Gastrocnemius medialis (tissue), 4 donors: ENCODE results near the gene CENPP. TPM values are rescaled to one million over a fixed set of nuclear protein-coding genes. Genes with fewer than 3 reads are reported as not detected.

Source experiments
- ATAC-seq, 2 donors: fragments of 150-250 bp; one replicate each; pipeline ENCODE4 v1.9.1; 2016
- DNase-seq, 2 donors: peaks; one replicate each; pipeline ENCODE4 v3.0.0-alpha.2; 2019
- H3K27ac ChIP-seq, 4 donors: fragments of 200-600 bp; sonication (generic); 1 replicate in 1 of 4; 2 replicates in 3 of 4; pipeline ENCODE4 v1.5.1; 2016 to 2018; ENCODE audit warnings: mild to moderate bottlenecking in 2 of 4, moderate library complexity in 1 of 4
- H3K27me3 ChIP-seq, 3 donors: fragments of 200-600 bp; sonication (generic) in 2 of 3; 1 replicate in 1 of 3; 2 replicates in 2 of 3; pipeline versions ENCODE4 v1.5.1 to v1.6.0; 2016 to 2019; ENCODE audit warnings: mild to moderate bottlenecking in 1 of 3, moderate library complexity in 1 of 3
- H3K36me3 ChIP-seq, 2 donors: fragments of 200-600 bp; sonication (generic) in 1 of 2; one replicate each; pipeline ENCODE4 v1.5.1; 2017 to 2018
- H3K4me1 ChIP-seq, 2 donors: fragments of 200-600 bp; sonication (generic) in 1 of 2; one replicate each; pipeline ENCODE4 v1.5.1; 2016 to 2017; ENCODE audit warnings: mild to moderate bottlenecking in 2 of 2
- H3K4me3 ChIP-seq, 4 donors: fragments of 200-600 bp; sonication (generic) in 3 of 4; 1 replicate in 1 of 4; 2 replicates in 3 of 4; pipeline ENCODE4 v1.5.1; 2016 to 2019; ENCODE audit warnings: mild to moderate bottlenecking in 2 of 4
- H3K9me3 ChIP-seq, 3 donors: fragments of 200-600 bp; sonication (generic) in 2 of 3; 1 replicate in 1 of 3; 2 replicates in 2 of 3; pipeline ENCODE4 v1.5.1; 2016 to 2019
- POLR2A ChIP-seq, 2 donors: fragments of 450-650 bp; IDR thresholded peaks; one replicate each; pipeline ENCODE4 v1.6.1; 2017; ENCODE audit warnings: antibody characterized with exemption in 2 of 2, mild to moderate bottlenecking in 2 of 2, moderate library complexity in 2 of 2
- in situ Hi-C, 4 donors: fragments of 200-750 bp; cut with MboI; loops; one replicate each; pipeline versions ENCODE4 v1.15.0 to v1.8.0; 2017; ENCODE audit warnings: low sequenced_read_pairs in 4 of 4
- intact Hi-C: fragments of 100-400 bp; cut with DNase I; formaldehyde crosslinking; loops from one replicate; pipeline ENCODE4 v1.15.1; 2023; ENCODE audit warnings: low total_unique reads
- total RNA-seq, 4 donors: library from RNA; depleted of rRNA; stranded (reverse); fragments of >200 nt; gene quantifications; one replicate each; pipeline versions ENCODE4 v1.1.0 to v1.2.3, GENCODE V29; 2016
- TF ChIP-seq, protein P1 (sequence below), 5 experiments: fragments of 450-650 bp in 3 of 5; fragments of 200-600 bp in 2 of 5; sonication (generic) in 2 of 5; IDR thresholded peaks in 4 of 5; conservative IDR thresholded peaks in 1 of 5; 1 replicate in 4 of 5; 2 replicates in 1 of 5; pipeline ENCODE4 v1.5.1; 2016 to 2019; ENCODE audit warnings: antibody characterized with exemption in 5 of 5, mild to moderate bottlenecking in 3 of 5, moderate library complexity in 3 of 5

CENPP gene
- total RNA-seq, 4 donors from 2014 or later = 1.8 to 11.5 (median 8.7) TPM

DNA sequence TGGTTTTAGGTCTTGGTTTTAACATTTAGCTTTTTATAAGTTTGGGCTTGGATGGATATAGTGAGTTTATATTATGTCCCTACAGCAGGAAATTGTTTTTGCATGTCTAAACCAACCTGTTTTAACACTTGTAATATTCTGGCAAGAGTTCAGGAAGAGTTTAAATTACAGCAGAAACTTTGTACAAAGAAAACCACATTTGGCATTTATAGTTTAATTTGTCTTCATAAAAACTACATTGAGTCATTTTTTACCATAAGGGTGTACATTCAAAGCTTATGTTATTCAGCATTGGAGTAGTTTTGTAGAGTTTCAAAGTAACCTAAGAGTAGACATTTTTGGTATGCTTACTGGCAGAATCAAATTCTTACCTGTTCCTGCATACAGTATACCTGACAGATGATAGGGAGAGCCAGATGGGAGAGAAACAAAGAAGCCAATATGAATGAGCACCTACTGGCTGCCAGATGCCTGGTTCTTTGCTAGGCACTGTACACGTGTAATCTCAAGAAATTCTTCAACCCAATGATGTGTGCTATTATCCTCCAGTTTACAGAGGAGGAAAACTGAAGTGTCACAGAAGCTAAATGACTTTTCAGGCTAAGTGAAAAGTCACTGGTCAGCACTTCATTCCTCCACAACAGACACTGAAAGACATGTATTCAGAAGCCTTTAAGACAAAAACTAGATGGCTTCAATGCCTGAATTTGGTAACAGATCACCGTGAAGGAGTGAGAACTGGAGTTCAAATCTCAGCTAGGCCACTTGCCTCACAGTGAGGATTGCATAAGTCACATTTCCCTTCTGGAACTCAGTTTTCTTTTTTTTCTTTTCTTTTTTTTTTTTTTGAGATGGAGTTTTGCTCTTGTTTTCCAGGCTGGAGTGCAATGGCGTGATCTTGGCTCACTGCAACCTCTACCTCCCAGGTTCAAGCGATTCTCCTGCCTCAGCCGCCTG is 235.9 kb downstream of the CENPP start:
- H3K36me3 ChIP-seq = no peaks in the 10 kb centered on the region
- in situ Hi-C loops (no loop called here), intact Hi-C loops (no loop called here)
- DNase-seq = no peak
- H3K27me3 ChIP-seq = no peaks in the 10 kb centered on the region
- no peak for ATAC-seq
- no peaks in the 10 kb centered on the region for H3K9me3 ChIP-seq
- no peak overlapping the region for H3K4me3 ChIP-seq
- H3K4me1 ChIP-seq = peaks cover 6 to 8% of the 10 kb centered on the region in 2 donors
- no peak overlapping the region for H3K27ac ChIP-seq
- TF ChIP-seq POLR2A (IDR thresholded peaks at IDR 0.05) = no peak
- TF ChIP-seq, protein P1, sequence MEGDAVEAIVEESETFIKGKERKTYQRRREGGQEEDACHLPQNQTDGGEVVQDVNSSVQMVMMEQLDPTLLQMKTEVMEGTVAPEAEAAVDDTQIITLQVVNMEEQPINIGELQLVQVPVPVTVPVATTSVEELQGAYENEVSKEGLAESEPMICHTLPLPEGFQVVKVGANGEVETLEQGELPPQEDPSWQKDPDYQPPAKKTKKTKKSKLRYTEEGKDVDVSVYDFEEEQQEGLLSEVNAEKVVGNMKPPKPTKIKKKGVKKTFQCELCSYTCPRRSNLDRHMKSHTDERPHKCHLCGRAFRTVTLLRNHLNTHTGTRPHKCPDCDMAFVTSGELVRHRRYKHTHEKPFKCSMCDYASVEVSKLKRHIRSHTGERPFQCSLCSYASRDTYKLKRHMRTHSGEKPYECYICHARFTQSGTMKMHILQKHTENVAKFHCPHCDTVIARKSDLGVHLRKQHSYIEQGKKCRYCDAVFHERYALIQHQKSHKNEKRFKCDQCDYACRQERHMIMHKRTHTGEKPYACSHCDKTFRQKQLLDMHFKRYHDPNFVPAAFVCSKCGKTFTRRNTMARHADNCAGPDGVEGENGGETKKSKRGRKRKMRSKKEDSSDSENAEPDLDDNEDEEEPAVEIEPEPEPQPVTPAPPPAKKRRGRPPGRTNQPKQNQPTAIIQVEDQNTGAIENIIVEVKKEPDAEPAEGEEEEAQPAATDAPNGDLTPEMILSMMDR (IDR thresholded peaks at IDR 0.05 in 4 of 5, conservative IDR thresholded peaks at IDR 0.05 in 1 of 5) = no peak

GRCh38 chr9:92562461-92562967 is 236.8 kb downstream of the CENPP start:
- intact Hi-C loops (no loop called here), in situ Hi-C loops (no loop called here)
- Histone ChIP-seq H3K27me3 (no peaks in the 10 kb centered on the region), H3K36me3 (no peaks in the 10 kb centered on the region), H3K27ac (no peak overlapping the region), H3K4me3 (no peak overlapping the region), H3K9me3 (no peaks in the 10 kb centered on the region), H3K4me1 (peaks cover 6 to 8% of the 10 kb centered on the region in 2 donors)
- TF ChIP-seq POLR2A (IDR thresholded peaks at IDR 0.05) = no peak
- TF ChIP-seq, protein P1 (IDR thresholded peaks at IDR 0.05 in 4 of 5, conservative IDR thresholded peaks at IDR 0.05 in 1 of 5) = no peak
- DNase-seq (no peak), ATAC-seq (no peak)

DNA sequence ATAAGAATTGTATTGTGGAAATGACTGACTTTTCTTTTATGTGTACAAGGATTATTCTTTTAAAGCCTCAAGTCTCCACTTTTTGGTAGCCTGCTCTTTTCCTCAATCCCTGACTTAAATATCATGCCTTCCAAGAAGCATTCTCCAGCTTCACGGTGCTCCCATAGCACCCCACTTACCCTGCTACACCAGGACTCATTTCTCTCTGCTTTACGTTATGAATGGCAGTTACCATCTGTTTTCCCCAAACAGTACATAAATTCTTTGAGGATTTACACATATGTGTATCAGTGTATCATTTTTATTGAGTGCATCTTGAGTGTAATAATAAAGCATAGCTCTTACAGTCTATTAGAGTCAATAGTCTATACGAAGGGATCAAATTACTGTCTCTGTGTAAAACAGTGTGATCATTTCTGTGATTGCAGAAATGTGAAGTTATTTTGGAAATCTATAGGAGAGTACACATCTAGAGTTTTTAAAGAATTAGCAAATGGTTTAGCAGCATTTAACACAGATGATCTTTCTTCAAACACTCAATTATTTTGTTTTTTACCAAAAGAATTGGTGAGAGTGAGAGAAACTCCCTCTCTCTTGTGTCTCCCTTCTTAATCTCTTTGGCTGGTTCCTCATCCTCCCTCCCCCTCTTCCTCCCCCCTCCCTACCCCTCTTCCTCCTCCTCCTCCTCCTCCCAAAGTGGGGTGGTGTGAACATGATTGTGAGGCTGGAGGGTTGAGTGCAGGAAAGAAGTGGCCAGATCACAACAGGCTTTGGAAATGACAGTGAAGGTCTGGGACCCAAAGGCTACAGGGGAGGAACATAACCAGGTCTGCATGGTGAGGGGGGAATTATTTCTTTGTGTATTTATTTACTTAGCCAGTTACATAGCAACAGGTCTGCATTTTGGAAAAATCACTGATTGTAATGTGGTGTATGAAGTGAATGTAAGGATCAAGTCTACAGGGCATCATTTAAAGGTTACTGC is 237.7 kb downstream of the CENPP start:
- Histone ChIP-seq H3K4me3 (no peak overlapping the region), H3K27ac (no peak overlapping the region), H3K4me1 (peaks cover 6 to 8% of the 10 kb centered on the region in 2 donors), H3K9me3 (no peaks in the 10 kb centered on the region), H3K27me3 (no peaks in the 10 kb centered on the region), H3K36me3 (no peaks in the 10 kb centered on the region)
- intact Hi-C loops = no loop called here
- DNase-seq (no peak), ATAC-seq (no peak)
- in situ Hi-C loops = no loop called here
- TF ChIP-seq, protein P1 (IDR thresholded peaks at IDR 0.05 in 4 of 5, conservative IDR thresholded peaks at IDR 0.05 in 1 of 5) = no peak
- TF ChIP-seq POLR2A (IDR thresholded peaks at IDR 0.05) = no peak

DNA sequence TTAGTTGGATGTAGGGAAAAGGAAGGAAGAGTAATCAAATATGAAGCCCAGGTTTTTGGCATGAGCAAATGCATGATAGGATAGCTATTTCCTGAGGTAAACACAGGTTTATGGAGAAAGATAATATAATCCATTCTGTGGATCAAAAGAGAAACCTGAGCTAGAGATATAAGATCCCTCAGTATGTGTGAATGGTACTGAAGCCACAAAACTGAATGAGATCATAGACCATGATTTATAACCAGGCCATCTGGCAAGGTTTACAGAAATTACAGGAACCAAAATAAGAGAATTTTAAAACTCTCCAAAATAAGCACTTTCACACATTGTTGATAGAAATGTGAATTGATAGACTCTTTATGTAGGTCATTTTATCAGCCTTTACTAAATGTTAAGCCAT is 238.8 kb downstream of the CENPP start:
- intact Hi-C loops = no loop called here
- DNase-seq (no peak), ATAC-seq (no peak)
- H3K4me1 ChIP-seq = peaks cover 6 to 8% of the 10 kb centered on the region in 2 donors
- no peak overlapping the region for H3K4me3 ChIP-seq
- in situ Hi-C loops = no loop called here
- no peak for TF ChIP-seq POLR2A (IDR thresholded peaks at IDR 0.05)
- TF ChIP-seq, protein P1 (IDR thresholded peaks at IDR 0.05 in 4 of 5, conservative IDR thresholded peaks at IDR 0.05 in 1 of 5) = no peak
- no peaks in the 10 kb centered on the region for H3K9me3 ChIP-seq
- no peak overlapping the region for H3K27ac ChIP-seq
- no peaks in the 10 kb centered on the region for H3K27me3 ChIP-seq
- H3K36me3 ChIP-seq = no peaks in the 10 kb centered on the region
